HG03095 (cell line): Measurements from ENCODE around the gene OR8K3.

Experiments
- ATAC-seq: cut with Tn5 transposase; IDR thresholded peaks from one replicate; pipeline ENCODE4 v1.9.1; 2021; ENCODE audit warnings: moderate library complexity; ENCODE audit not compliant: unreplicated experiment

OR8K3 gene

DNA sequence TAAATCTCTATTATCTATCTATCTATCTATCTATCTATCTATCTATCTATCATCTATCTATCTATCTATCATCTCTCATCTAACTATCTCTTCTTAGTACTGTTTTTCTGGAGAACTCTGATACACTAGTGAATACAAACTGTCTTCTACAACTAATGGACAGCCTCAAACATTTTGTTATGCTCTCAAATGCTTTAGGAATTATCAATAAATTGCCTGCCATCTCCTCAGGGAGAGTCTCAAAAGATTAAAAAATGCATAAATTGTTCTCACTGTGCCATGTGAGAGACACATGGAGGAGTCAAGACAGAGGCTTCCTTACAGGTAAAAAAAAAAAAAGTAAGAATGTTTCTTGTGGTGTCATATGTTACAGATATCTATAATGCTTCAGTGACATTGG is at the start of gene OR8K3:
Gene OR8K3 (plus strand): TSS at position 301 of the 400 bp plus-strand sequence. CDS start 3,163 bp downstream, outside the sequence.
- no peak for ATAC-seq

DNA sequence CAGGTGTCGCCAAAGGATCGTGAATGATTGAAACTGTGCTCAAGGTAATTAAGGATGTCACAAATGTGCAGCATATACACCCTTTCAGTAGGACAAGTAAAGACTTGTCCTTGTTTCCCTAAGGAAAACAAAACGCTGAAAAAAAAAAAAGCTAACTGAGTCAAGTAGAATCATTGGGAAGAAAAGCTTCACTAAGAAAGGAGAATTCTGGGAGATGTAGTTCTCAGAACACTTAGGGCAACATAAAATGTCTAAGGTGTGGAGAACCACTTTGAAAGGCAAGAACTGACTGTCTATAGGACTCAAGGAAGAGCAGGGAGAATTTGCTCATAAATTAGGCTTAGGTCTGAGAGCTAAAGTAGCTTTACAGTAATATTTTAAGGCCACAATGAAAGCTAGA is 43.9 kb upstream of the OR8K3 start:
- ATAC-seq = no peak

- ATAC-seq = no peak
These were observed 41.1 kb upstream of the OR8K3 start, which contains the start of gene OR5T1 for GRCh38 chr11:56273854-56274253. OR5T1 (plus strand) TSS chr11:56274154; CDS start chr11:56275639, 1,485 bp downstream.

DNA sequence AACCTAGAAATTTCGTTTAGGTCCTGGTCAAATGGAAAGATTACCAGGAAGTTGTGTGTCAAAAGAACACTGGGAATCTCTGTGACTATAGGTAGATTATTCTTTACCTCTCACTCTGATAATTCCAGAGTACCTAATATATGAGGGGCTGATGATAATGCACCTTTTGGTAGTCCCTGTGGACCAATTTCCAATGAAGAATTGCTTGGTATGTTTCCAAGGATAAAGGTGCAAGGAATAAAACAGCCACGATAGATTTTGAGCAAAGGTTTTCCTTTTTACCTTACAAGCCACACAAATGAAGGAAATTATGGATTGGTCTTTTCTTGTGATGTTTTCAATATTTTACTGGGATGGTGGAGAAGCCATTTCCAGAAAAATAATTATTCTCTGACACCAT is 22.8 kb upstream of the OR8K3 start, which contains the start of gene OR8H1:
Gene OR8H1 (minus strand): TSS at position 101 of the 400 bp plus-strand sequence. CDS start 1,192 bp downstream, outside the sequence.
- no peak for ATAC-seq

DNA sequence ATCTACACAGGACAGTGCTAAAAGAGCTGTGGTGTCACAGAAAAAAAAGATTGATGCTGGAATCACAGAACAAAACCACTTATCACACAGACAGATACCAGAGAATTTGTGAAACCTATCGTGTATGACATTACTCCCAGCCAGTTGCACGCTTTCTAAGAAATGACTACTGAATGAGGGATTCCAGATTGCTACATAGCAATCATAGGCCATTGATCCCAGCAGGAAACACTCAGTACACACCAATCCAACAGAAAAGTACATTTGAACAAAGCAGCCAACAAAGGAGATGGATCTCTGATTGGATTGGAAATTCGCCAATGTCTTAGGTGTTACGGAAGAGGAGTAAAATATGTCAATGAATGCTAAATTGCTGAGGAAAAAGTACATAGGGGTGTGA is 18.0 kb upstream of the OR8K3 start:
- ATAC-seq = no peak

DNA sequence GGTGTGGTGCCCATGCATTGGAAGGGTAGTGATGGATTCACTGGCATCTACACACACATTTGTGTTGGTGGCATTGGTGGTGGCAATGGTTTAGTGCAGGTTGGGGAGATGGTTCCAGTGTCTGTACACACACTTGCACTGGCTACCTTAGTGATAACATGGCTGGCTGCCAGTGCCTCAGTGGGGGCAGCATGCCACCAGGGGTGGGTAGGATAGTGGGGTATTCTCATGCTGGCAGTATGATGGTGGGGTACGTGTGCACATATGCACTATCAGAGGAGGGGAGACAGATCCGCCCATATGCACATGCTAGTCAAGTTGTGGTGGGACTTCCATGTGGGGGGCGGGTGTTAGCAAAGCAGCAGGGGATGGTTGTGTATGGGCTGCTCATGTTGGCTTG is 7.1 kb upstream of the OR8K3 start:
- no peak for ATAC-seq

GRCh38 chr11:56331861-56332491 is 17.0 kb downstream of the OR8K3 start:
- no peak for ATAC-seq

DNA sequence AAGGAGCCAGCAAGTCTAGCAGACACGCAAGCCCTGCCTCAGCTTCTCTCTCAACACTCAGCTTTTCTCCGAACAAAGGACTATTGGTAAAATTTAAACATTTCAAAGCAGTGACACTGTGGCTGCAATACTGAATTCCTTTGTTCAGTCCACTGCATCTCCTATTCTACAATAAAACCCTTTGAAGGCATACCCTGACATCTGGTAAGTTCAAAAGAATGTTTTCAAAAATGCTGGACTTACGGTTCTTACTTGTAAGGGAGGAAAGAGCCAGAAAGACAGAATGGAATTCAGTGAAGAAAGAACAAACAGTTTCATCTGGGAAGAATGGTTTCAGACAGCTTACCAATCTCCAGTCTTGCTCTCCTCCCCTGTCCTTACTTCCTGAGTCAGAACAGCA is 18.2 kb downstream of the OR8K3 start:
- no peak for ATAC-seq

DNA sequence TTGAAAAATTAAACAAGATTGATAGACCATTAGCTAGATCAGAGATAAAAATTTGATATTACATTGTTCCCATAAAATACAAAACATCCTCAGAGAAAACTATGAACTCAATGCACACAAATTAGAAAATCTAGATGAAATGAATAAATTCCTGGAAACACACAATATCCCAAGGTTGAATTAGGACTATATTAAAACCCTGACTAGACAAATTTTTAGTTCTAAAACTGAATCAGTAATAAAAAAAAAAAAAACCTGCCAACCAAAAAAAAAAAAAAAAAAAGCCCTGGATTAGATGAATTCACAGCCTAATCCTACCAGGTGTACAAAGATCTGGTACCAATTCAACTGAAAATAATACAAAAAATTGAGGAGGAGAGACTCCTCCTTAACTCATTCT is 25.3 kb downstream of the OR8K3 start:
- ATAC-seq = no peak

- no peak for ATAC-seq
These were observed 30.8 kb downstream of the OR8K3 start, which contains the start of gene OR8K1 for GRCh38 chr11:56345739-56346138. OR8K1 (plus strand) TSS chr11:56346039; CDS start chr11:56346039, 0 bp downstream.

- no peak for ATAC-seq
These were observed 39.0 kb downstream of the OR8K3 start, which contains the start of gene OR8J1 for GRCh38 chr11:56353991-56354390. OR8J1 (plus strand) TSS chr11:56354291; CDS start chr11:56360247, 5,956 bp downstream.
